ENCODE data around the gene ZNF740. TPM values are rescaled to one million over a fixed set of nuclear protein-coding genes. Genes with fewer than 3 reads are reported as not detected.

ZNF740 gene
- total and polyA plus RNA-seq, 2 donors from 2014 or later: 11.1 to 58.3 TPM

DNA sequence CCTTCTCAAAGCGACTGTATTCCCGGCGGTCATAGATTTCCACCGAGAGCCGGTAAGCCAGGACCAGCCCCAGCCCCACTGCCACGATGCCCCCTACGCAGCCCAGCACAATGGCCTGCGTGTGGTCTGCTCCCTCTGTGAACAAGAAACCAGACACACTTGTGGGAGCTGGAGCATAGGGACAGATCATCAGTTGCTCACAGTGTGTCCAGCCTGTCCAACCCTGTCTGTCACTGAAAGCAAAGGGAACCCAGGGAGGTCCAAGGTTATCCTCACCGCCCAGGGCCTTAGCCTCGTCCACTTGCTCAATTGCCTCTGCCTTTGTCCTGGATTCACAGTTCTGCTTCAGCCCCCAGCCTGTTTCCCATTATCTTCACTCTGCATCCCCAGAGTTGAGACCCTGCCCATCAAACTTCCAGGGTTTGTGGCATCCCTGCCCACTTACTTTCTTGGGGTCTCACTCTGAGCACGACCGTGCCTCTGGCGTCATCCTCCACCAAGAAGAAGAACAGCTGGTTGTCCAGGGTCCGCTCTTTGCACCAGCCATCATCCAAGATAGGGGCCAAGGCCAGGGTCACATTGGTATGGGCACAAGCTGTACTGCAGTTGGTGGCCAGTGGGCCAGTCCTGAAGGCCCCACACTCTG is 11.5 kb downstream of the ZNF740 start:
- FAIRE-seq: no peak
- DNase-seq: peak in 1 of 5 donors; percentile 31
- H3K9me3 ChIP-seq (ENCODE audit: control insufficient read depth in 2 of 3, insufficient read depth in 1 of 3, low read length in 3 of 3): no peaks in the 10 kb centered on the region
- H3K4me1 ChIP-seq (ENCODE audit: control insufficient read depth in 2 of 3, insufficient read depth in 2 of 3, low read depth in 1 of 3, low read length in 3 of 3): peaks cover 0 to 12% (median 8%) of the 10 kb centered on the region in 3 donors
- peaks cover 2 to 18% (median 15%) of the 10 kb centered on the region in 3 donors for H3K36me3 ChIP-seq (ENCODE audit: control insufficient read depth in 2 of 3, insufficient read depth in 3 of 3, low read length in 3 of 3)
- intact Hi-C loops (cut with DNase I): loop anchor here (10.0 kb wide), 1 partner anchor 127 kb away; no protein-coding TSS in a partner anchor
- no peaks in the 10 kb centered on the region for H3K27me3 ChIP-seq (ENCODE audit: control insufficient read depth, insufficient read depth, low read length)
- no peak overlapping the region for H3K4me3 ChIP-seq (ENCODE audit: low read length in 3 of 3)
- H3K9ac ChIP-seq (ENCODE audit: low read length in 3 of 3): no peak overlapping the region
- TF ChIP-seq, protein P1, sequence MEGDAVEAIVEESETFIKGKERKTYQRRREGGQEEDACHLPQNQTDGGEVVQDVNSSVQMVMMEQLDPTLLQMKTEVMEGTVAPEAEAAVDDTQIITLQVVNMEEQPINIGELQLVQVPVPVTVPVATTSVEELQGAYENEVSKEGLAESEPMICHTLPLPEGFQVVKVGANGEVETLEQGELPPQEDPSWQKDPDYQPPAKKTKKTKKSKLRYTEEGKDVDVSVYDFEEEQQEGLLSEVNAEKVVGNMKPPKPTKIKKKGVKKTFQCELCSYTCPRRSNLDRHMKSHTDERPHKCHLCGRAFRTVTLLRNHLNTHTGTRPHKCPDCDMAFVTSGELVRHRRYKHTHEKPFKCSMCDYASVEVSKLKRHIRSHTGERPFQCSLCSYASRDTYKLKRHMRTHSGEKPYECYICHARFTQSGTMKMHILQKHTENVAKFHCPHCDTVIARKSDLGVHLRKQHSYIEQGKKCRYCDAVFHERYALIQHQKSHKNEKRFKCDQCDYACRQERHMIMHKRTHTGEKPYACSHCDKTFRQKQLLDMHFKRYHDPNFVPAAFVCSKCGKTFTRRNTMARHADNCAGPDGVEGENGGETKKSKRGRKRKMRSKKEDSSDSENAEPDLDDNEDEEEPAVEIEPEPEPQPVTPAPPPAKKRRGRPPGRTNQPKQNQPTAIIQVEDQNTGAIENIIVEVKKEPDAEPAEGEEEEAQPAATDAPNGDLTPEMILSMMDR (IDR thresholded peaks at IDR 0.05; ENCODE audit: borderline replicate concordance, extremely low read depth, insufficient read depth): no peak
- H3K27ac ChIP-seq (ENCODE audit: low read depth in 2 of 2, low read length in 2 of 2): no peak overlapping the region

GRCh38 chr12:53192531-53193021 is 12.1 kb downstream of the ZNF740 start:
- H3K27ac ChIP-seq (ENCODE audit: low read depth in 2 of 2, low read length in 2 of 2): no peak overlapping the region

DNA sequence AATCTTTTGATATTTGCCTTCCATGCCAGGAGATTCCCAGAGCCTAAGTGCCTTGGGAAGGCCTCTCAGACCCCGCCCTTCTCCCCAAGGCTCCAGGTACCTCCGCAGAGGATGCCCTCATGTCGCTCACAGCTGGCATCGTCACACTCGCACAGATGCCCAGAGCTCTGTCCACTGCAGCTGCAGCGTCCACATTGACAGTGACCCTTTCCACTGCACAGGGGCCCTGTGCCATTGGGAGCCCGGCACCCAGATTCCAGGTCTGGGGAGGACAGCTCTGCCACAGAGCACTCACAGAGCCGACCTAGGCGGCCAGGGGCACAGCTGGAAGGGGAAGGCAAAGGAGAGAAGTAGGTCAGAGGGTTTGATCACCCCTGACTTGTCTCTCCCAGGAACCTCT is 12.5 kb downstream of the ZNF740 start:
- TF ChIP-seq, protein P1 (IDR thresholded peaks at IDR 0.05; ENCODE audit: borderline replicate concordance, extremely low read depth, insufficient read depth): no peak

More at GRCh38 chr12:53192531-53193021, 12.1 kb downstream of the ZNF740 start:
- no peak overlapping the region for H3K9ac ChIP-seq (ENCODE audit: low read length in 3 of 3)
- H3K4me1 ChIP-seq (ENCODE audit: control insufficient read depth in 2 of 3, insufficient read depth in 2 of 3, low read depth in 1 of 3, low read length in 3 of 3): peaks cover 0 to 15% (median 11%) of the 10 kb centered on the region in 3 donors
- H3K4me3 ChIP-seq (ENCODE audit: low read length in 3 of 3): no peak overlapping the region
- TF ChIP-seq, protein P1 (IDR thresholded peaks at IDR 0.05; ENCODE audit: borderline replicate concordance, extremely low read depth, insufficient read depth): no peak
- no peaks in the 10 kb centered on the region for H3K27me3 ChIP-seq (ENCODE audit: control insufficient read depth, insufficient read depth, low read length)
- FAIRE-seq (no peak), DNase-seq (no peak)
- peaks cover 0 to 12% (median 9%) of the 10 kb centered on the region in 3 donors for H3K36me3 ChIP-seq (ENCODE audit: control insufficient read depth in 2 of 3, insufficient read depth in 3 of 3, low read length in 3 of 3)
- intact Hi-C loops (cut with DNase I): loop anchor here (10.0 kb wide), 1 partner anchor 128 kb away; no protein-coding TSS in a partner anchor
- H3K9me3 ChIP-seq (ENCODE audit: control insufficient read depth in 2 of 3, insufficient read depth in 1 of 3, low read length in 3 of 3): no peaks in the 10 kb centered on the region

More for the DNA sequence above, 12.5 kb downstream of the ZNF740 start:
- DNase-seq (no peak), FAIRE-seq (no peak)
- H3K27me3 ChIP-seq (ENCODE audit: control insufficient read depth, insufficient read depth, low read length): no peaks in the 10 kb centered on the region
- H3K4me3 ChIP-seq (ENCODE audit: low read length in 3 of 3): no peak overlapping the region
- no peak overlapping the region for H3K27ac ChIP-seq (ENCODE audit: low read depth in 2 of 2, low read length in 2 of 2)
- H3K4me1 ChIP-seq (ENCODE audit: control insufficient read depth in 2 of 3, insufficient read depth in 2 of 3, low read depth in 1 of 3, low read length in 3 of 3): peaks cover 0 to 15% (median 14%) of the 10 kb centered on the region in 3 donors
- H3K36me3 ChIP-seq (ENCODE audit: control insufficient read depth in 2 of 3, insufficient read depth in 3 of 3, low read length in 3 of 3): peaks cover 0 to 8% (median 6%) of the 10 kb centered on the region in 3 donors
- no peak overlapping the region for H3K9ac ChIP-seq (ENCODE audit: low read length in 3 of 3)
- intact Hi-C loops (cut with DNase I): loop anchor here (10.0 kb wide), 1 partner anchor 128 kb away; no protein-coding TSS in a partner anchor
- no peaks in the 10 kb centered on the region for H3K9me3 ChIP-seq (ENCODE audit: control insufficient read depth in 2 of 3, insufficient read depth in 1 of 3, low read length in 3 of 3)
